HG03064 (cell line): ENCODE measurements around the gene GSK3B.

Experiments
- ATAC-seq: cut with Tn5 transposase; IDR thresholded peaks from one replicate; pipeline ENCODE4 v1.9.1; 2021; ENCODE audit warnings: low read depth; ENCODE audit not compliant: unreplicated experiment

Gene GSK3B

DNA sequence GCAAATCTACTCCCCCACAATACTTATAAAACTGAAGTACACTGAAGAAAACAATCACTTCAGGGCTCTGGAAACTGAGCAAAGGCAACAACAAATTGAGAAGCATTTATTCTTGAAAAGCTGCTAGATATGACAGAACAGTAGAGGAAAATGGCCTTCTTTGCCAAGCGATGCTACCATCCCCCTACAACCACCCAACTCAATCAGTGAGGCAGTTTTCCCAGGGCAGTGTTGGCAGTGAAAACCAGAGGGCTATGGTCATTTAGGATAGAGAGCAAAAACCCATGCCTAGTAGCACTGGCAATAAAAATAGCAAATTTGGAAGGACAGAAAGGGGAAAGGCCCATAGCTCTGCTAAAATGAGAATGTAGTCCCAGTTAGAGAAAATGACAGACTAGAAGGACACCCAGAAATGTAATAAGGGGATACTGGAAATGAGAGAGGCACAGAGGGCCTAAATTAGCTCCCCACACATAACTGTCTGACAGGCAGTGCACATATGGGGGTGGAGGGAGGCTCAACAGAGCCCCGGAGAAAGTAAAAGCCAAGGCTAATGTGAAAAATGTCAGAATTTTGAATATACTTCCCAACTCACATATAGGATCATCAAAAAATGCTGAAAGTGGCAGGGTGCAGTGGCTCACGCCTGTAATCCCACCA, 143.5 kb downstream of the GSK3B start:
- no peak for ATAC-seq

DNA sequence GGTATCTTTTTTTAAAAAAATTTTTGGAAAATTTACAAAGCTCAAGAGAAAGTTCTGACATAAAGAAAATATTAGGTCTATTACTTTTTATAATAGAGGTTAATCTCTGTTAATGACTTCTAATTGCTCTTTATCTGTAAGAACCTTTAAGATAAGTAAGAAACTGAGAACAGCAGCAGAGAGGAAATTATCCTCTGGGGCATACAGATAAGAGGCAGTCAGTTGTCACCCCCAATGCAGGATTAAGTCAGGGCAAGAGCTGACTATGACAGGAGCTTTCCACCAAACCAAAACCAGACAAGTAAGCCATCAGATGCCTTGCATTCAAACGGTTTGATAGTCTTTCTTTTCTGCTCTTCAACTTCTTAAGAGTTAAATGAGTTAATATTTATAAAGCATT, 149.0 kb downstream of the GSK3B start:
- ATAC-seq = no peak

DNA sequence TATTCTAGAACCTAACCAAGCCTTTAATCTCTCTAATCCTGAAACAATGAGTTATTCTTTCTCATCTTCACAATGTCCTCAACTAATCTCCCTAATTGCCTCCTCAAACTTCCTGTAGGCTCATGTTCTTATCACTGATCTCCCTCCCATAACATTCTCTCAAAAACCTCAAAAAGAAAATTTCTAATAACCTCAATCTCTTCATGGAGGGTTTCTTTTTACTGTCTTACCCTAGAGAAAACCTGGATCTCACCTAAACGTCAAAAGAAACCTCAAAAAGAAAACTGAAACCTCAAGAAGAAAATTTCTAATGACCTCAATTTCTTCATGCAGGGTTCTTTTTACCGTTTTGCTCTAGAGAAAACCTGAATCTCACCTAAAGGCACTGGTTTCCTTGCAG, 150.2 kb downstream of the GSK3B start:
- peak; percentile 85 for ATAC-seq

DNA sequence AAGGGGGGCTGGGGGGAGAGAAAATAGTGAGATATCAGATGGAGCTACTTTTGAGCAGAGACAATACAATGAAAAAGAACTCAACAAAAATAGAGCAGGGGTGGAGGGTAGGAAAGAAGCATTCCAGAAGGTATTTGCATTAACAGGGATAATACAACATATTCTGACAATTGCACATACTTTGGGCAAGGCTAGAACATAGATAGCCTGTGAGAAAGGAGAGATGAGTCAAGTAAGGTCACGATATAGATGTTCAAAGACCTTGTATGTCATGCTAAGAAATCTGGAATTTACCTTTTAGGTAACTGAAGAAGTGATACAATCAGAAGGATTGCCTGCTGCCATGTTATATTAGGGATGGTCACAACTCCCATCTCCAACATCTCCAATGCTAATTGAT, 155.2 kb downstream of the GSK3B start:
- no peak for ATAC-seq

GRCh38 chr3:119937229-119937628, 157.0 kb downstream of the GSK3B start:
- ATAC-seq = peak; percentile 97

GRCh38 chr3:119934249-119934648, 160.0 kb downstream of the GSK3B start:
- no peak for ATAC-seq

GRCh38 chr3:119933207-119933606, 161.0 kb downstream of the GSK3B start:
- no peak for ATAC-seq

DNA sequence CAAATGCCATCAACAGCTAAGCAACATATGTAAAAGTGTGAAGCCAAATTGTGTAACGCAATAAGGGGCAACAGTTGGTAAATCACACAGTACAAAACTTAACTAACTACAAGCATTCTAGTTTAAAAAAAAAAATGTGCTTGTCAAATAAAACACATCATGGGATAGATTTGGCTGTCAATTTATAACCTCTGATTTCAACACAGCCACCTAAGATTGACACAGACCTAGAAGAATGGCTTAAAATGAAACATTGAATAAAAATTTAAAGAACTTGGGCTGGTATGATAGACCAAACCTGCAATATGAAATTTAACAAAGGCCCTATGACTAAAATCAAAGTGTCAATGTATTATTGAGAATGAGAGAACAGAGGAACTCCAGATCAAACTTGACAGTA, 164.0 kb downstream of the GSK3B start:
- ATAC-seq = no peak

DNA sequence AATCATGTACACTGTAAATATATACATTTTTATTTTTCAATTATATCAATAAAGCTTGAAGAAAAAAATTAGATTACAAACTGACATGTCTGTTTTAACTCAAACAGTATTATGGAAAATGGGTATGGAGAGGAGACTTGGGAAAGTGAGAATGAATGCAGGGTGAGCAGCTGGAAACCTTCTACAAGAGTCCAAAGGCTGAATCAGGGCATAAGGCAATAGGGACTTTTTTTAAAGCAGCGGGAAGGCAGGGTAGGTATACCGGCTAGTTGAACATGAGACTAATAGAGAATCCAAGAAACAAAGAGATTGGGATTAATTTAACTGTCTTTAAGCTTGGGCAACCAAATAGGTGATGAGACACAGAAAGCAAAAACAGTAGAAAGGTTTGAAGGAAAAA, 167.1 kb downstream of the GSK3B start:
- ATAC-seq = no peak

DNA sequence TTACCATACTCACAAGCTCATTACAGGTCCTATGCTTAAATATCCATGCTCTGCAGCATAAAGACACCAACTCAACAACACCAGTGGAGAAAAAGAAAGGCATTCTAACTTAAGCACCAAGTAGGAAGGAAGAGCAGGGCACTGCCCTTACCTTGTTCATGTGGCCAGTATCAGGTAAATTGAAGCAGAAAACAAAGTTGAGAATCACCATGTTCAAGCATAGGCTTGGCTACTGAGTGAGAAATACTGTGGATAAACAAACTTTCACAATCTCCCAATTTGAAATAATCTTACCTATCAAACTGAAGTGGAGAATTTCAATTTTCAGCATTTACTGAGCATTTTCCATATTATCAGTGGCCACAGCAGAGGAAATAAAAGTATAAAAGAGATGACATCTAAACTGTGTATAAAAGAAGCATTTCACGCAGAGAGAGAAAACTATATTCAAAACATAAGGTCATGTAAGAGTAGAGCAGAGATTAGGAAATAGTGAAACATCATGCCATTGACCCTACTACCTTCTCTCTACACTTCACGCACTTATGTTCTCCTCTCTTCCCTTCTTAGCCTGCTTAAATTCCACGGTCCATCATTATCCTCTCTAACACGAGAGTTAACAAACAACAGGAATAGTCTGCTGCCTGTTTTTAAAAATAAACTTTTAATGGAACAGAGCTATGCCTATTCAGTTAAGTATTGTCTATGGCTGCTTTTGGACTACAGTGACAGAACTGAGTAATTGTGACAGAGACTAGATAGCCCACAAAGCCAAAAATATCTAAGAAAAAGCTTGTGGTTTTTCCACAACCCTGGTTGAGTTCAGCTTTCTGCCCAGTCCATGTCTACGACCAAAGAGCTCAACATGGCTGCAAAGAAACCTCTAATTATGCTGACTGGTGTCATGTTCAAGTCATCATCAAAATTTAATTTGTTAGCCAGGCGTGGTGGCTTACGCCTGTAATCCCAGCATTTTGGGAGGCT, 169.8 kb downstream of the GSK3B start:
- no peak for ATAC-seq

DNA sequence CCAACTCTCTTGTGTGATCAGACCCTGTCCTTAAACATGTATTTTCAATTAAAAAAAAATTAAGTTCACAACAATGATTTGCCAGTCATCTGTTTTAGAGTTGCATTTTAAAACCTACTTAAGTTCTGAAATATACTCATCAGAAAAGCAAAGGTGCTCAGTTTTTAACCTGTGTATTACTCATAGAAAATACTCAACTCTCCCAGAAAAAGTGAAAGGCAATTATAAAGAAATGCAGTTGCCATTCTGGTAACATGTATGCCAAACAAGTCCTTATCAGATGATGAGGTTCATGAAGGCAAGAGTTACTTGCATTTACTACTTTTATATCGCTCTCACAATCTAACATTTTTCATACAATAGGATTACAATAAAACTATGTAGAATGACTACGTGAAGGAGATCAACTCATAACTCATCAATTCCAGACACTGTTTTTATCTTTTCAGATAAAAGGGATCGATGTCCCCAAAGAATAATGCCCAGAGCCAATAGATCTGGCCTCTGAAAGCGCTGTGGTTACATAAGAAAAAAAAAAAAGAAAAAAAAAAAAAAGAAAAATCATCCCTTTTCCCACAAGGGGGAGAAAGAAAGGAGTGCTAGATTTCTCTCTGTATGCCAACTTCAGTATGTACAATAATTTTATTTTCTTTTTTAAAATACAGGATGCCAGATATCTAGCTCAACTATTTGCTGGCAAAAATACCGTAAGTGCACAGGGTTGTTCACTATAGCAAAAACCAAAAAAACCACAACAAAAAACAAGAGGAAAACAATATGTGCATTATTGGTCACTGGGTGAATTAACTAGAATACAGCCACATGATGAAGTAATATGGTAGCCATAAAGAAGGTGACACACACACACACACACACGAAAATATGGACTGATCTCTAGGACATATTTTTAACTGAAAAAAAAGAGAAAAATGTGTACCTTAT, 175.0 kb downstream of the GSK3B start:
- no peak for ATAC-seq

DNA sequence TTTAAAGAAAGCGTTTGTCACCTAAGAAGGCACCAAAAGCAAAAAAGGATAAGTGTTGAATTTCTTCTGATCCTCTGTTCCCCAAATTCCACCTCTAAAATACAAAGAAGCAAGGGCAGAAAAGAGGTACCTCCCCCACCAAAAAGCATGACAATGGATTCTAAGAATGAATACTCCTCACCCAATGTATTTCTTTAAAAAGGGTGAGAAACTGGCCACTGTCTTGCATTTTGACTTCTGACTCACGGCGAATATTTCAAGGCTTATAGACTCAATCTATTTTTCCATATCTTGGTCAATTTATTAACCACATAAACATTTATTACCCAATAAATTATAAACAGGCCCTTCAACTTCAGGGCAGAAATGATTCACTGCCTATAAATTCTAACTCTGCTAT, 181.2 kb downstream of the GSK3B start:
- ATAC-seq = no peak

DNA sequence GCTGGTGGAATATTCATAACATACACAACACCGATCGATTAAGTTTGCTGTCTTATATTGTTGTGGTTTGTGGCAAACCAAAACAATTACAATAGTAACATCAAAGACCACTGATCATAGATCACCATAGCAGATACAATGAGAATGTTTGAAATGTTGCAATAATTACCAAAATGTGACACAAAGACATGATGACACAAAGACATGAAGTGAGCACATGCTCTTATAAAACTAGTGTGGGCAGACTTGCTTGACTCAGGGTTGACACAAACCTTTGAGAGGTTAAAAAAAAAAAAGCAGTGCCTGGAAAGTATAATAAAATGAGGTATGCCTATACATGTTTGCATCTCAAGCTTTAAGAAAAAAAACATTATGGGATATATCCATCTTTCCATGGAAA, 182.0 kb downstream of the GSK3B start:
- no peak for ATAC-seq

- ATAC-seq = no peak
Measured at GRCh38 chr3:119911748-119912147, 182.5 kb downstream of the GSK3B start.

- ATAC-seq = no peak
Measured at GRCh38 chr3:119902061-119902460, 192.2 kb downstream of the GSK3B start.

DNA sequence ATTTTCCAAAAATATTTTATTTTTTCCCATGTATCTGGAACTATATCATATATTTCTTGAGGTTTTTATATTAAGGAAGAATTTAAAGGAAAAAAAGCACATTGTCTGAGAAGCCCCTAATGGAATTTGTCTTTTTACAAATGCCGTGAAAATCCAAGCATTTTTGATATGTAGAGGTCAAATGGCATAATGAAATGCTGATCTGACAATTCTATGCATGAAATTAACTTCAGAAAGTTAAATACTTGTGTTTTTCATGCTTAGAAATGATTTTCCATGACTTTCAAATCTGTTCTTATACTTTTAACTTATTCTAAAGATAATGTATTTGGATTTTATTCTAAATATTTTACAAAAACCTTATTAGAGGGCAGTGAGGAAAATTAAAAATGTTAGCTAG, 193.1 kb downstream of the GSK3B start:
- ATAC-seq = no peak

DNA sequence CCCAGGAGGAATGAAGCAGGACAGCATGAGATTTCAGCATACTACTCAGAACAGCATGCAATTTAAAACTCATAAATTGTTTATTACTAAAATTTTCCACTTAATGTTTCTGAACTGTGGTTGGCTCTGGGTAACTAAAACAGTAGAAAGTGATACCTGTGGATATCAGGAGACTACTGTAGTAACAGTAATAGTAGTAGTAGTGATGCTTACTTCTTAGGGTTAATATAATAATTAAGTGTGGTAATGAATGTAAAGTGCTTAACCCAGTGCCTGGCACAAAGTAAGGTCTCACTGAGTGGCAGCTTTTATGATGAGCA, 195.1 kb downstream of the GSK3B start:
- ATAC-seq = no peak

- ATAC-seq = no peak
Measured at GRCh38 chr3:119898478-119899191, 195.6 kb downstream of the GSK3B start.

DNA sequence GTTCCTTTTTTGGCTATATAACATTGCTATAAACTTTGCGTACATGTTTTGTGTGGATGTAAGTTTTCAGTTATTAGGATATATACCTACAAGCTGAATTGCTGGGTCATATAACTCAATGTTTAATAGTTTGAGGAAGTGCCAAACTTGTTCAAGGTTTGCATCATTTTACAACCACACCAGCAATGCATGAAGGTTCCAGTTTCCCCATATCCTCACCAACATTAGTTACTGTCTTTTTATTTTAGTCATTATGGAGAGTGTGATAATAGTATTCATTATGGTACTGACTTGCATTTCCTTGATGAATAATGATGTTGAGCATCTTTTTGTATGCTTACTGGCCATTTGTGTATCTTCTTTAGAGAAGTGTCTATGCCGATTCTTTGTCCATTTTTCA, 200.1 kb downstream of the GSK3B start:
- no peak for ATAC-seq

- ATAC-seq = no peak
Measured at GRCh38 chr3:119893769-119894168, 200.5 kb downstream of the GSK3B start.
